Activated naive CD8-positive, alpha-beta T cell treated with anti-CD3 and anti-CD28 coated beads, Interleukin-2, amount 50 U/mL, for 16 hours (primary cell): ENCODE measurements around the gene TJAP1.

Experiments used
- DNase-seq: peaks from one replicate; pipeline ENCODE4 v3.0.0-alpha.2; 2020; ENCODE audit warnings: low read depth, low spot score

The TJAP1 gene

GRCh38 chr6:43477235-43478007, at the start of gene TJAP1:
Gene TJAP1, plus strand, starts transcription at chr6:43477570. Its CDS starts 21,432 bp downstream, at chr6:43499002.
- DNase-seq, result peak; percentile 95

GRCh38 chr6:43428112-43428570, 49.2 kb upstream of the TJAP1 start:
- no peak for DNase-seq

GRCh38 chr6:43428874-43429273, 48.5 kb upstream of the TJAP1 start:
- DNase-seq, result no peak

GRCh38 chr6:43432009-43432945, 45.1 kb upstream of the TJAP1 start:
- no peak for DNase-seq

- DNase-seq, result no peak
Measured at GRCh38 chr6:43433148-43433547, 44.2 kb upstream of the TJAP1 start.

- no peak for DNase-seq
Measured at GRCh38 chr6:43434001-43434840, 43.1 kb upstream of the TJAP1 start.

GRCh38 chr6:43434943-43435342, 42.4 kb upstream of the TJAP1 start:
- DNase-seq, result no peak

- no peak for DNase-seq
Measured at GRCh38 chr6:43435682-43436437, 41.5 kb upstream of the TJAP1 start.

GRCh38 chr6:43436577-43437282, 40.6 kb upstream of the TJAP1 start:
- no peak for DNase-seq

- no peak for DNase-seq
Measured at GRCh38 chr6:43437700-43438099, 39.7 kb upstream of the TJAP1 start.

- DNase-seq, result no peak
Measured at GRCh38 chr6:43442935-43443334, 34.4 kb upstream of the TJAP1 start.

DNA sequence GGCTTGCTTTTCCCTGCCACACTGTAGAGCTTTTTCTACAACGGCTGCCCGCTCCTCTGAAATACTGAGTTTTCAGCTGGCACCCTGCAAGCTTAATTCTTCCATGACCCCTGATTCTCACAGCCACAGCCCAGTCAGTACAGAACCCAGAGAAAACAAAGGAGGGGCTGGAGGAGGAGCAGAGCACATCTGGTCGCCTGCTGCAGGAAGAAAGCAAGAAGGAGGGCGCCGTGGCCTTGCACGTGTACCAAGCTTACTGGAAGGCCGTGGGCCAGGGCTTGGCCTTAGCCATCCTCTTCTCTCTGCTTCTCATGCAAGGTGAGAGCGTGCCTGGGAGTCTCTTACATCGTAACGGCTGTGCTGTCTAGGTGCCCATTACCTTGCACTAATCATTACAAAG, 33.3 kb upstream of the TJAP1 start:
- DNase-seq, result no peak

- DNase-seq, result no peak
Measured at GRCh38 chr6:43444582-43444981, 32.8 kb upstream of the TJAP1 start.

GRCh38 chr6:43445576-43445975, 31.8 kb upstream of the TJAP1 start:
- no peak for DNase-seq

DNA sequence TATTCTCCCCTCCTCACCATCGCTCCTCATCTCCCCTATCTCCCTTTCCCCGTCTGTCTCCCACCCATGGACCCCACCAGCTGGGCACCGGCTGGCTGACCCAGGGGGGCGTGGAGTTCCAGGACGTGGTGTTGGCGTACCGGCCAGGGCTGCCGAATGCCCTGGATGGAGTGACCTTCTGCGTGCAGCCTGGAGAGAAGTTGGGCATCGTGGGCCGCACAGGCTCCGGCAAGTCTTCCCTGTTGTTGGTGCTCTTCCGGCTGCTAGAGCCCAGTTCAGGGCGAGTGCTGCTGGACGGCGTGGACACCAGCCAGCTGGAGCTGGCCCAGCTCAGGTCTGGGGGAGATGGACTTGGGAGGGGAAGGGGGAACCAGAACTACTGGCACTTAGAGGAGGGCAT, 29.8 kb upstream of the TJAP1 start:
- no peak for DNase-seq

GRCh38 chr6:43448916-43449315, 28.5 kb upstream of the TJAP1 start:
- no peak for DNase-seq

- no peak for DNase-seq
Measured at GRCh38 chr6:43450699-43451131, 26.7 kb upstream of the TJAP1 start.

GRCh38 chr6:43451348-43451747, 26.0 kb upstream of the TJAP1 start:
- DNase-seq, result no peak

DNA sequence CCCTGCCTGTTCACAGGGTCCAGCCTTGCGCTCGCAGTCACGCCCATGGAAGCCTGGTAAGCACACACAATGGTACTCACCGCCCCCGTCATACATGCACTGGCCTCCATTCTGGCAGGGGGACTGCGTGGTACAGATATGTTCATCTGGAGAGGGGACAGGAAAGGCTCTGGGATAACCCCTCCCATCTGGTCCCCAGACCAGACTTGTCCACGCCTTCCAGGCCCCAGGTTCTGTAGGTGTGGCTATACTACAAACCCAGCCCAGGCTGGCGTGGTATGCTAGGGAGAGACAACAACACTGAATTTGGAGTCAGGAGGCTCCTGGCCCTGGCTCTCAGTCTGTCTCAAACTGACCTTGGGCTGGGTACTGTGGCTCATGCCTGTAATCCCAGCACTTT, 25.4 kb upstream of the TJAP1 start:
- no peak for DNase-seq

GRCh38 chr6:43452896-43453295, 24.5 kb upstream of the TJAP1 start:
- no peak for DNase-seq
